WTC11 (cell line): Measurements from ENCODE around the gene ESR2. TPM values are rescaled to one million over a fixed set of nuclear protein-coding genes. Genes with fewer than 3 reads are reported as not detected.

Source experiments
- ATAC-seq: fragments of 200-7000 bp; cut with Tn5 transposase; 2 replicates; pipeline ENCODE4 v1.10.0; 2021; ENCODE audit warnings: mild to moderate bottlenecking, moderate library complexity
- CTCF ChIA-PET: fragments of 300-600 bp; sonication (Branson Sonifier 250); formaldehyde crosslinking; loops from one replicate; lab custom pipeline; 2021; ENCODE audit warnings: antibody characterized with exemption; lab: Charles Lee
- POLR2A ChIA-PET: fragments of 350-600 bp; sonication (Branson Sonifier 250); formaldehyde crosslinking; loops from one replicate; lab custom pipeline; 2021; ENCODE audit warnings: antibody characterized with exemption; lab: Charles Lee
- DNase-seq: peaks from one replicate; pipeline ENCODE4 v3.0.0; 2021; ENCODE audit warnings: low spot score
- H3K27ac Mint-ChIP-seq: 2 replicates; pipeline ENCODE4 v1.8.0; 2021; ENCODE audit warnings: mixed read lengths
- H3K27me3 Mint-ChIP-seq: 2 replicates; pipeline ENCODE4 v1.8.0; 2021; ENCODE audit warnings: low read depth, mild to moderate bottlenecking, moderate library complexity, mixed read lengths
- H3K36me3 Mint-ChIP-seq: 2 replicates; pipeline ENCODE4 v1.8.0; 2021; ENCODE audit warnings: mixed read lengths
- H3K4me1 Mint-ChIP-seq: 2 replicates; pipeline ENCODE4 v1.8.0; 2022; ENCODE audit warnings: mixed read lengths
- H3K4me3 Mint-ChIP-seq: 2 replicates; pipeline ENCODE4 v1.8.0; 2021; ENCODE audit warnings: mild to moderate bottlenecking, moderate library complexity, mixed read lengths
- H3K9me3 Mint-ChIP-seq: 2 replicates; pipeline ENCODE4 v1.8.0; 2021; ENCODE audit warnings: mixed read lengths
- ARID4B ChIP-seq: sonication (generic); formaldehyde crosslinking; IDR thresholded peaks from 2 replicates; pipeline ENCODE4 v1.8.0; 2023; ENCODE audit warnings: missing genetic modification reagents, mild to moderate bottlenecking, borderline replicate concordance
- ATF1 ChIP-seq: sonication (generic); formaldehyde crosslinking; IDR thresholded peaks from 2 replicates; pipeline ENCODE4 v1.8.1; 2023; ENCODE audit warnings: mild to moderate bottlenecking, moderate library complexity, missing genetic modification reagents
- ATF2 ChIP-seq: sonication (generic); formaldehyde crosslinking; IDR thresholded peaks from 2 replicates; pipeline ENCODE4 v1.8.1; 2022; ENCODE audit warnings: low read depth, missing genetic modification reagents, borderline replicate concordance
- CDX4 ChIP-seq: fragments of 250-450 bp; sonication (Bioruptor Pico); IDR thresholded peaks from 2 replicates; pipeline ENCODE4 v1.9.0; 2021; ENCODE audit warnings: moderate library complexity, mild to moderate bottlenecking, inconsistent platforms, borderline replicate concordance
- CREM ChIP-seq: sonication (generic); formaldehyde crosslinking; IDR thresholded peaks from 2 replicates; pipeline ENCODE4 v1.8.1; 2022; ENCODE audit warnings: mild to moderate bottlenecking, missing genetic modification reagents, moderate library complexity
- CTCF ChIP-seq: fragments of 200-600 bp; IDR thresholded peaks from 2 replicates; pipeline ENCODE4 v1.8.0; 2022; ENCODE audit warnings: antibody characterized with exemption
- FOXJ3 ChIP-seq: sonication (generic); formaldehyde crosslinking; IDR thresholded peaks from 2 replicates; pipeline ENCODE4 v1.9.0; 2021; ENCODE audit warnings: missing genetic modification reagents, mild to moderate bottlenecking, borderline replicate concordance
- GABPB1 ChIP-seq: sonication (generic); formaldehyde crosslinking; IDR thresholded peaks from 2 replicates; pipeline ENCODE4 v1.8.1; 2023; ENCODE audit warnings: mild to moderate bottlenecking, missing genetic modification reagents
- KAT7 ChIP-seq: sonication (generic); formaldehyde crosslinking; IDR thresholded peaks from 2 replicates; pipeline ENCODE4 v1.8.1; 2023; ENCODE audit warnings: missing genetic modification reagents, mild to moderate bottlenecking, borderline replicate concordance
- NFYB ChIP-seq: sonication (generic); formaldehyde crosslinking; conservative IDR thresholded peaks from 2 replicates; pipeline ENCODE4 v1.8.0; 2022; ENCODE audit warnings: low read depth, missing genetic modification reagents
- NR2C2 ChIP-seq: sonication (generic); formaldehyde crosslinking; IDR thresholded peaks from 2 replicates; pipeline ENCODE4 v1.8.0; 2022; ENCODE audit warnings: mild to moderate bottlenecking, missing genetic modification reagents
- TEAD1 ChIP-seq: sonication (generic); formaldehyde crosslinking; IDR thresholded peaks from 2 replicates; pipeline ENCODE4 v1.8.0; 2022; ENCODE audit warnings: mild to moderate bottlenecking, missing genetic modification reagents
- ZNF121 ChIP-seq: sonication (generic); formaldehyde crosslinking; IDR thresholded peaks from 2 replicates; pipeline ENCODE4 v1.8.0; 2023; ENCODE audit warnings: missing genetic modification reagents
- ZNF219 ChIP-seq: sonication (generic); formaldehyde crosslinking; IDR thresholded peaks from 2 replicates; pipeline ENCODE4 v1.8.0; 2023; ENCODE audit warnings: missing genetic modification reagents, mild to moderate bottlenecking, borderline replicate concordance
- ZNF671 ChIP-seq: fragments of 250-450 bp; sonication (Bioruptor Pico); IDR thresholded peaks from 2 replicates; pipeline ENCODE4 v1.8.0; 2021; ENCODE audit warnings: mild to moderate bottlenecking
- total RNA-seq: library from RNA; stranded (reverse); gene quantifications from 3 replicates; pipeline ENCODE4 v1.2.3, GENCODE V29; 2021

ESR2 gene
- total RNA-seq, 1 experiment from 2014 or later: 0.50 TPM

- TF ChIP-seq CTCF (no peak), KAT7 (no peak), ZNF671 (CRISPR knock-in tag) (no peak)
These were observed 224.4 kb downstream of the ESR2 start (continued) for GRCh38 chr14:64069634-64070359.

- no peaks in the 10 kb centered on the region for H3K9me3 Mint-ChIP-seq
- POLR2A ChIA-PET: no interaction called here
- no peak overlapping the region for H3K4me3 Mint-ChIP-seq
- H3K27me3 Mint-ChIP-seq: no peaks in the 10 kb centered on the region
- H3K36me3 Mint-ChIP-seq: peaks cover 6% of the 10 kb centered on the region; the same call in 1 of the 2 replicates
- DNase-seq: no peak
- peaks cover 25% of the 10 kb centered on the region for H3K4me1 Mint-ChIP-seq
- CTCF ChIA-PET: no interaction called here
- H3K27ac Mint-ChIP-seq: no peak overlapping the region
- ATAC-seq: no peak
- no peak for TF ChIP-seq ARID4B (CRISPR knock-in tag)
- TF ChIP-seq NFYB (CRISPR knock-in tag): no peak
- no peak for TF ChIP-seq CTCF
- no peak for TF ChIP-seq CDX4 (CRISPR knock-in tag)
- no peak for TF ChIP-seq GABPB1 (CRISPR knock-in tag)
- no peak for TF ChIP-seq ATF2 (CRISPR knock-in tag)
- TF ChIP-seq FOXJ3: no peak
- TF ChIP-seq ATF1 (CRISPR knock-in tag): no peak
- TF ChIP-seq ZNF121 (CRISPR knock-in tag): no peak
- no peak for TF ChIP-seq CREM (CRISPR knock-in tag)
- no peak for TF ChIP-seq KAT7
- TF ChIP-seq NR2C2: no peak
- TF ChIP-seq ZNF219: no peak
- TF ChIP-seq TEAD1 (CRISPR knock-in tag): no peak
These were observed 229.7 kb downstream of the ESR2 start for GRCh38 chr14:64064447-64064846.
